AG04450 (cell line): Measurements from ENCODE around the gene CRIM1. TPM values are rescaled to one million over a fixed set of nuclear protein-coding genes. Genes with fewer than 3 reads are reported as not detected.

Experiments used
- CTCF ChIA-PET: fragments of 300-600, 350-600 bp; formaldehyde crosslinking; extraction: SDS; loops from one replicate; lab custom pipeline; 2022; ENCODE audit warnings: antibody characterized with exemption, inconsistent platforms; lab: Charles Lee
- POLR2A ChIA-PET: fragments of 350-600 bp; formaldehyde crosslinking; extraction: SDS; loops from one replicate; lab custom pipeline; 2021; ENCODE audit warnings: antibody characterized with exemption, inconsistent platforms; lab: Yijun Ruan, JAX
- DNase-seq: peaks from one replicate; pipeline ENCODE4 v3.0.0-alpha.2; 2011; ENCODE audit warnings: low read depth, low spot score
- H3K27ac ChIP-seq: one replicate; pipeline ENCODE4 v1.5.1; 2012; ENCODE audit warnings: low read depth, low read length, control low read depth
- H3K27me3 ChIP-seq: one replicate; pipeline ENCODE4 v1.6.0; 2012; ENCODE audit warnings: low read length; ENCODE audit not compliant: control insufficient read depth, insufficient read depth
- H3K4me3 ChIP-seq: 2 replicates; pipeline ENCODE4 v1.5.1; 2011; ENCODE audit warnings: mild to moderate bottlenecking, low read depth, low read length, control low read depth
- H3K9me3 ChIP-seq: 2 replicates; pipeline ENCODE4 v1.5.1; 2012; ENCODE audit warnings: low read length; ENCODE audit not compliant: control insufficient read depth, insufficient read depth
- polyA plus RNA-seq: library from polyadenylated mRNA; depleted of rRNA; stranded (reverse); fragments of >200 nt; gene quantifications from 2 replicates; pipeline ENCODE4 v1.2.3, GENCODE V29; 2011
- TF ChIP-seq, protein P1 (sequence below): IDR thresholded peaks from 2 replicates; pipeline ENCODE4 v1.5.1; 2011; ENCODE audit warnings: low read depth, low read length, control low read depth, inconsistent platforms

CRIM1 gene
- polyA plus RNA-seq, 1 experiment: 142 TPM

- TF ChIP-seq, protein P1, sequence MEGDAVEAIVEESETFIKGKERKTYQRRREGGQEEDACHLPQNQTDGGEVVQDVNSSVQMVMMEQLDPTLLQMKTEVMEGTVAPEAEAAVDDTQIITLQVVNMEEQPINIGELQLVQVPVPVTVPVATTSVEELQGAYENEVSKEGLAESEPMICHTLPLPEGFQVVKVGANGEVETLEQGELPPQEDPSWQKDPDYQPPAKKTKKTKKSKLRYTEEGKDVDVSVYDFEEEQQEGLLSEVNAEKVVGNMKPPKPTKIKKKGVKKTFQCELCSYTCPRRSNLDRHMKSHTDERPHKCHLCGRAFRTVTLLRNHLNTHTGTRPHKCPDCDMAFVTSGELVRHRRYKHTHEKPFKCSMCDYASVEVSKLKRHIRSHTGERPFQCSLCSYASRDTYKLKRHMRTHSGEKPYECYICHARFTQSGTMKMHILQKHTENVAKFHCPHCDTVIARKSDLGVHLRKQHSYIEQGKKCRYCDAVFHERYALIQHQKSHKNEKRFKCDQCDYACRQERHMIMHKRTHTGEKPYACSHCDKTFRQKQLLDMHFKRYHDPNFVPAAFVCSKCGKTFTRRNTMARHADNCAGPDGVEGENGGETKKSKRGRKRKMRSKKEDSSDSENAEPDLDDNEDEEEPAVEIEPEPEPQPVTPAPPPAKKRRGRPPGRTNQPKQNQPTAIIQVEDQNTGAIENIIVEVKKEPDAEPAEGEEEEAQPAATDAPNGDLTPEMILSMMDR: no peak
- Histone ChIP-seq H3K27ac (no peak overlapping the region), H3K9me3 (no peaks in the 10 kb centered on the region; the same call in 1 of the 2 replicates), H3K27me3 (no peaks in the 10 kb centered on the region), H3K4me3 (no peak overlapping the region)
- POLR2A ChIA-PET: interaction anchor here (0.6 to 1.2 kb wide), 2 partner anchors 20 to 80 kb away, joined by 4 read pairs; no protein-coding TSS in a partner anchor
- CTCF ChIA-PET: interaction anchor here (1.1 to 2.1 kb wide), 6 partner anchors 16 to 131 kb away, joined by 3 to 7 read pairs (median 6); no protein-coding TSS in a partner anchor
- DNase-seq: no peak
These were observed 20.8 kb downstream of the CRIM1 start for GRCh38 chr2:36376319-36376765.

- no peak overlapping the region for H3K27ac ChIP-seq
- H3K9me3 ChIP-seq: no peaks in the 10 kb centered on the region; the same call in 1 of the 2 replicates
- DNase-seq: no peak
- no peaks in the 10 kb centered on the region for H3K27me3 ChIP-seq
- TF ChIP-seq, protein P1: no peak
- ChIA-PET CTCF (interaction anchor here (1.1 to 2.1 kb wide), 5 partner anchors 17 to 130 kb away, joined by 4 to 7 read pairs (median 6); no protein-coding TSS in a partner anchor), POLR2A (interaction anchor here (0.6 kb wide), 1 partner anchor 79 kb away, joined by 4 read pairs; no protein-coding TSS in a partner anchor)
- H3K4me3 ChIP-seq: no peak overlapping the region
These were observed 21.6 kb downstream of the CRIM1 start for GRCh38 chr2:36376992-36377738.

DNA sequence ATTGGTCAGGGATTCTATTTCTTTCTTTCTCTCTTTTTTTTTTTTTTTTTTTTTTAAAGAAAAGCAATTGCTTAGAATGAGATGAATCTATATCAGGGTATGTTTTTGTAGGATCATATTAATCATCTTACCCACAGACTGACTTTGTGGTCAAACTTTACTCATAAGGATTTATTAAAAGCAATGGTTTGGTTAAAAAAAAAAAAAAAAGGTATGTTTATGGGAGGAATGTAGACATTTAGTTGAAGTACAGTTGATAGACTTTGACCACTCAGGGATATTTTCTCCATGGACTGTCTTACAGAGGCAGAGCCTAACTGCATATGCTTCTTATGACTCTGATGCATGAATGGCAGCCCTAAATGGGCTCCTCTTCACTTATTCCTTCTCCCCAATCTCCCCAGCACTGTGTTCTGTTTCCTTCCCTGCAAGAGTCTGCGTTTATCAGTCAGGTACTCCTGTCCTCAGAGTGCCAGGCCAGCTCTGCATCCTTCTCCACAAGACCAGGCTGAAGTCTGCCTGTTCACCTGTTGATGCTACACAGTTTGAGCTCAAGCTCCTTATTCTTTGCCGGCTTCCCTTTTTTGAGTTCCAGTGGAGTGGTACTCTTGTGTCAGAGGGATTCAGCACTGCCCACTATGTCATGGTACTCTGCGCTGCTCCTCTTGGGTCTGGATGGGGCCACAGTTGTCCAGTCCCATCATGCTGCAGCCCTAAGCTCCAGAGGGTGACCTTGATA lies 24.3 kb downstream of the CRIM1 start:
- Histone ChIP-seq H3K27ac (no peak overlapping the region), H3K4me3 (no peak overlapping the region), H3K9me3 (no peaks in the 10 kb centered on the region; the same call in 1 of the 2 replicates), H3K27me3 (no peaks in the 10 kb centered on the region)
- TF ChIP-seq, protein P1: no peak
- CTCF ChIA-PET: no interaction called here
- POLR2A ChIA-PET: interaction anchor here (1.1 kb wide), 1 partner anchor 25 kb away, joined by 5 read pairs; the partner anchor contains the start of gene CRIM1
- DNase-seq: no peak

- DNase-seq: no peak
- TF ChIP-seq, protein P1: no peak
- H3K27me3 ChIP-seq: no peaks in the 10 kb centered on the region
- CTCF ChIA-PET: no interaction called here
- no peak overlapping the region for H3K27ac ChIP-seq
- no peak overlapping the region for H3K4me3 ChIP-seq
- POLR2A ChIA-PET: interaction anchor here (1.1 kb wide), 1 partner anchor 26 kb away, joined by 5 read pairs; the partner anchor contains the start of gene CRIM1
- no peaks in the 10 kb centered on the region; the same call in 1 of the 2 replicates for H3K9me3 ChIP-seq
These were observed 25.3 kb downstream of the CRIM1 start for GRCh38 chr2:36380624-36381481.
